ENCODE measurements around the gene SEMA5A.

SEMA5A gene

DNA sequence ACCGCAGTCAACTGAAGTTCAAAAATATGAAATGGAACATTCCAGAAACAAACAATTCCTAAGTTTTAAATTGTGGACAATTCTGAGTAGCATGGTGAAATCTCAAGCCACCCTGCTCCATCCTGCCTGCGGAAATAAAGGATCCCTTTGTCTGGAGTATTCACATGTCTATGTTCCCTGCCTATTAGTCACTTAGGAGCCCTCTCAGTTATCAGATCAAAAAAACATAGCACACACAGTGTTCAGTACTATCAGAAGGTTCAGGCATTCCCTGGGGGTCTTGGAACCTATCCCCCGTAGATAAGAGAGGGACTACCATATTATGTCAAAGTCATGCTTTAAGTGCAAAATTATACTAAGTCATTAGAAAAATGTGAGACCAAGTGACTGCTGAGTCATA is 300.8 kb downstream of the SEMA5A start:
- DNase-seq, result no peak

DNA sequence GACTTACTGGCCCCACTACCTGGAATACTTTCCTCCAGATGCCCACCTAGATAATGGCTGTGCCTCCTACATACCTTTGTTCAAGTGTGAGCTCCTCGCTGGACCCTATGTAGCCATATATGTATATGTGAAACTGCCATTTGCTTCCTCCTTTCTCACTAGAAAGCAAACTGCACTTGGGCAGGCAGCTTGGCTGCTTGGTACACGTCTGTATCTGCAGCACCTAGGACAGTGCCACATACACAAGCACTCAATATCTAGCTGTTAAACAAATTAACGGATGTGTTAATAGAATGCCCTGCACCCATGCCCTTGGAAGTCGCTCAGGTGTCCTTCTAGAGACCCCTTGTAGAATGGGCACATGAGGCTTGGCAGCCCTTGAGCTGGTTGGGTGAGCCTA is 301.5 kb downstream of the SEMA5A start:
- no peak for DNase-seq

DNA sequence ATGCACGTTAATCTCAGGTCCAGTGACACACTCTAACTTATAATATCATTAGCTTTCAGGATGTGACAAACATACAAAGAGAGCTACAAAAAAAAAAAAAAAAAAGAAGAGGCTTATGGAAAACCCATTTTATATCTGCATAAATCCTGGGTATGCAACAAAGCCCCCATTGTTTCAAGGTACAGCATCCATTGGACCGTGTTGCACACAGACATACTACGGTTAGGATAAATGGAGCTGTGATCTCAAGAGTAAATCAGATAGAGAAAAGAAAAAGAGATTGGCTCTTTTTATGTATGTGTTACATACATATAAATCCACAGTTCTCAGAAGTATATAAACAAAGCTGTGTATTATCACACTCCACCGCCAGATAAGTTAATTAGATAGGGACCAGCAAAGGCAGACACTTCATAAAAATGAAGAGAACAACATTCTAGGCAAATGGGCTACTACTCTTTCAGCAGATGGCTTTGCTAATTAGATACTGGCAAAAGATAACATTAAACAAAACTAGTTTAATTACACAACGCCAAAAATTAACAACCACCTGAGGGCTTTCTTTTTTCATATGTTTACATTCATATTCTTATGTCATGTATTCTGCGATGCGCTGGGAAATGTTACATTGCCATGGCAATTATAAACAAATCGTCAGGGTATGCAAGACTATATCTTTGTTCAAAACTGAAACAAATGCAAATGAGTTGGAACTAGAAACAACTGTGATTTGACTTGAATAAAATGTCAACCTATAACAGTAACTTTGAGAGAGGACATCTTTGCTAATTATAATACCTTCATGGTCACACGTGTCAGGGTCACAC is 304.2 kb downstream of the SEMA5A start:
- no peak for DNase-seq

DNA sequence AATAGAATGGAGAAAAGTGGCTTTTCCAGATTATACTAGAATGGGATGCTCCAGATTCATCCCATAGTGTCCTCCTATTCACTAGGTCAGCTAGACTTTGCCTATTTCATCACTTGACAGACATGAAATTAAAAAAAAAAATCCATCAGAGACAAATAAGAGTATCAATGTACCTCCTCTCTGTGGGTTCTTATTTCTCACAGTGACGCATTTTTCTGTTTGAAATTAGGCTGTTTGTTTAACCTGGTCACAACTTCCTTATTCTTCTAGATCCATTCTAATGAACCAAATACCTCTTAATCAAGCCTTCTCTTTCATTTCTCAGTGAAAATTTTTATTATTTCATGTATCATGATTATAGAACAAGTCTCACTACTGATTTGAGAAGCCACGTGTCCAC is 305.4 kb downstream of the SEMA5A start:
- no peak for DNase-seq

DNA sequence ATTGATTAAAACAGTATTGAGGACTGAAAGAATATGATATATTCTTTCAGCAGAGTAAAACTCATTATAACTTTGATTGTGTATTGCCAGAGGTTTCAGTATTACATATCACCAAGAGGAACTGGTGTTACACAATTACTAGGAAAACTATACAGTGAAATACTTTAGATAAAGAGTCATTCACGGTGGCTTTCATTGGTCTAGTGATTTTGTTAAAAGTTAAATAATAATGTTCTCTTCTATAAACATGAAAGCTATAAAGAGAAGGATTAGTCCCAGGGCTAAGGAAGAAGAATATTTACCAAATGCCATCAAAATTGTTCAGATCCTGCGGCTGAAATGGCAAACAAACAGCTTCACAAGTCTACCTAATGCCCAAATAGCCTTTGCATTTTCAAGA is 306.2 kb downstream of the SEMA5A start:
- no peak for DNase-seq

DNA sequence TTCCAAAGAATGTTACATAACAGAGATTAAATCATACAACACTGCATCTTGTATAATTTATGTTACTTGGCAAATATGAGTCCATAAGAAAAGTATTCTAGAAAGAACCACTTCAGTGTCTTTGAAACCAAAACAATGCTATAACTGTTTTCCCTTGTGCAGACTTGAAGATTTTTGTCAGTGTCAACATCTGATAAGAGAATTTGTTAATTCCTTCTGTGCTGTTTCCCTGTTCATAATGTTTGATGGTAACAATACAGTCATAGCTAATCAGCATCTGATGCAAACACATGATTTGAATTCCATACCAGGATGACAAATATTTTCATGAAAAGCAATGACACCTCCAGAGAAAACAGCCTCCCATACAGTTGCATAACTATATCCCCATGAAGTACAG is 306.8 kb downstream of the SEMA5A start:
- no peak for DNase-seq

DNA sequence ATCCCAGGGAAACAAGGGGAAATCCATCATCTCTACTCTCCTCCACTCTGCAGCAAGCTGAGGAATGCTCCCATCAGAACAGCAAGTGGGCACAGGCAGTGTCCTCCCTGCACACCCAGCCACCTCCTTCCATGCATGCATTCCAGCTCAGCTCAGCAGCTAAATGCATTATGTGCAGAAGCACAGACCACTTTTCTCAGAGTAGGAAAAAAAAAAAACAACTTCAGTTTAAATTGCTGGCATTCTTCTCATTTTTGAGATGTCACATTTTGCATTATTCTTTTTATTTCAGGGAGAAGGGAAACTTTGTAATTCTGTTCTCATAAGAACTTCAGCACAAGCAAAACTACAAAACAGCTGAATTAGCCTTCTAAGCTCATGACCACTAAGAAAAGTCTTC is 312.2 kb downstream of the SEMA5A start:
- no peak for DNase-seq

DNA sequence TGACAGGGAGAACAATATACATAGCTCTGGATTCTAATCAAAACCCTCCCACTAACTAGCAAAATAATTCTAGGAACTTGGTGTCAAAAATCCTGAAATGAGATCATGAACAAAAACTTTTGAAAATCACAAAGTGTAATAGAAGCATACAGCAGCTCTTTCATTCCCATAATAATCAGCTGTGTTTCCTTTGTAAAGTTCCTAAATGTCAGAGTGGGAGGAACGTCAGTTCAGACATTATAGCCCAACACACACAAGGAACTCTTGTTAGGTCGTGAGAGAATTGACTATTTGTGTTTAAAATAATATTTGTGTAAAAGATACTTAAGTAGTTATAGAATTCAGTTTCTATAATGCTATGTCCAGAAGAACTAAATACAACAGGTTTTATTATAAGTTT is 312.8 kb downstream of the SEMA5A start:
- no peak for DNase-seq

DNA sequence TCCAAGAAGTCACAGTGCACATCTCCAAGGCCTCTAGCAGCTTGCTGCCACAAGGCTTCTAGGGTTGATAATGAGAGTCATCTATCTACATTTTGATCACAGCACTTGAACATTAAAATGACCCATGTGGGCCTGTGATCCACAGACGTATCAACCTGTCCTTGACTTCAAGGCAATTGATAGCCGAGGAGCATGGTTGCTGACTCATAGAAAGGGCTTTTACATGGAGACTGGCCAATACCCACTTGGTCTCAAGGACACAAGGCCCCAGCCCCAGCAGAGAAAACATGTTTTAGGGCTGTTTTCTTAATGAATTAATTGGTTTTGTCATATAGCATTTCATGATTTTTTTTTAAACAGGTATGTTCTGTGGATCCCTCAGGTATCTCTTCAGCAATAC is 314.0 kb downstream of the SEMA5A start:
- DNase-seq, result no peak

DNA sequence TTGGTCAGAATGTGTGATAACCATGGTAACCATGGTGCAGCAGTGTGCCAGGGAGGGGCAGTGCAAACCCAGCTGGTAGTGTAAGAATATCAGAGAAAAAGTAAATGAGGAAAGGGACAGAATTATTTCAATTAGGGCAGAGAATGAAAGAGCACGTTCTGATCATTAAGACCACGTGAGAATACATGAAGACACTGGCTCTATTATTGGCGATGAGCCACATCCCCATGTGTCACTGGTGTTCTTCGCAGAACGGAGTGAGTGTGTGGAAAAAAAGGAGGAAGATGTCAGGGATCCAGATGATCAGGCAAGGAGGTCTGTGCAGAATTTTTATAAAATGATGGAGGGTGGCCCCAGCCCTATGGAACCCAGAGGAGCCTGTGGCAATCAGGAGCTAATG is 315.5 kb downstream of the SEMA5A start:
- no peak for DNase-seq

DNA sequence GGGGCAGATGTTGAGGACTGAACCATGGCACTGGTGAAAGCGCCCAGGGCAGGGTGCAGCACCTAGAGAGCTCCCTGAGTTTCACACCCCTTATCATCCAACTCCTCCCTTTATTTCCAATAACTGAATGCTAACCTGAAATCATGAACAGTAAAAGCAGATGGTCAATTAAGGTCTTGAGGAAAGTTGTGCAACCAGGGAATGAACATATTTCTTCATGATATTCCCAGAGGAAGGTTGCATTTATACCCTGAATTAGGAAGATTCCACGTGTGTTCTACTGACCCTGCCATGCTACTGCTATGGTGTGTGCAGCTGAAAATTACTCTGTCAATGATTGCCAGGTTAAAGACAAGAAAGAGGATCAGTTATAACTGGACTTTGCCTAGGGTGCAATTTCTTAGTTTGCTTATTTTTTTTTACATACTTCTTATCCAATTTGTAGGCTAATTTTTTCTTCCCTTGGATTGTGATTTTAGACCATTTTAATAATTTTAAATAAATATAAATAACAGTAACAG is 319.8 kb downstream of the SEMA5A start:
- DNase-seq, result no peak

DNA sequence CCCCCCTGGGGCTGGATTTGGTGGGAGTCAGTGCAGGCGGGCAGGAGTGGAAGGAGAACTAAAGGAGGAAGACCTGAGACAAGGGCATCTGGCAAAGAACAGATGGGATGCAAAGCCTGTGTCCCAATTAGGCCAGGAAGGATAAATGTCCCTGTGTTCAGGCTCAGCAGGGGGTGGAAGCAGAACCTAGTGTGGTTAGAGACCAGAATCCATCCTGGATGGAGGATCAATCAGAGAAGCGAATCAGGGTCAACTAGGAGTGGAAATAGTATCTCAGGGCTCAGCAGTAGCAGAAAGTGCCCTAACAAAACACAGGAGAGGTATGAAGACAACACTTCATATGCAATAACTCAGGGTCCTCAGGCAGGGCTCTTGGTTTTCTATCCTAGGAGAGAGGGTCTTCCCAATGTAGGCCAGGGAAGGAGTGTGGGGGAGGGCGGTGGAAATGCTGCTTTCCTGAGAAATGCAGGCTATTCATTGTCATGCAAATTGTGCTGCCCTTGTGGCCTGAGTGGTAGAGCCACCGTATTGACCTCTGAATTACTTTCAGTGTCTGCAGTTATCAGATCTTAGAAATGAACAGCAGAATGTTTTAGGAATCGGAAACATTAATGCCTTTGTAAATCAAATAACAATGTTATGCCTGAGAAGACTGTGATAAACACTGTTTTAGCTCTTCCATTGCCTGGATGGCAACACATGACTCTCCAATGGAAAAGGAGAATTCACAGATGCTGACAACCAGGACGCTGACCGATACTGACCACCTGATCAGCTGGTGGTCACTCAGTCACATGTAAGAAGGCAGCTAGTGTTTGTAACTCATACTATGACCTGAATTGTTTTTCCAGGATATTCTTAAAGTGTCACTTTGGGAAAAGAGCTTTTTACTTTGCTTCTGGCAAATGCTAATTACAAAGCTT is 323.6 kb downstream of the SEMA5A start:
- DNase-seq, result no peak

DNA sequence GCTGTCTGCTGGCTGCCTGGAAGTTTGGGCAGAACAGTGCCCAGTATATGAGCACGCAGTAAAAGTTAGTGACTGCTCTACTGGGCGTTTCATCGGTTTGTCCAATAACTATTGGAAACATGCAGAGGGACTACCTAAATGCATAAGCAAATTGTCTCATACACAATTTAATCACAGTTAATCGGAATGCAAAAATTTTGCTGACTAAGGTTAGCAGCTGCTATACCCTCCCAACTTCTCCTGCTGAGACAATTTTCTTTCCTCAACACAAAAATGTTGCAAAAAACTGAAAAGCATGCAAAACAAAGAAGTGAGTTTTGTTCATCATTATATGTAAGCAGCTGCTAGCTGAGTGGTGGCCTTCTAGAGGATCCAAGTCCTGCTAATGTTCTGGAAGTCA is 327.5 kb downstream of the SEMA5A start:
- DNase-seq, result no peak

DNA sequence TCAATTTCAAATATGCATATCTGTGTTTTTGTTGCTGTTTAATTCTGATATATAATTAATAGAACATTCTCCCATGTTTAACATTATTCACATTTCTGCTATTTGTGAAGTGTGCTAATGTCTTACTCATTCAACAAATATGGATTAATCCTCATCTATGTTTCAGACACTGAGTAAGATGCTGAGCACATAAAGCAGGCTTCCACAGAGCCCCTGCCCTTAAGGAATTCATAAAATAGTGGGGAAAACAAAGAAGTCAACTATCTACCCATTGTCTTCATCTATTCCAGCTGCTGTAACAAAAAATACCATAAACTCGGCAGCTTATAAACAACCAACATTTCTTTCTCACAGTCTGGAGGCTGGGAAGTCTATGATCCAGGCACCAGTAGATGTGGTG is 333.3 kb downstream of the SEMA5A start:
- no peak for DNase-seq

DNA sequence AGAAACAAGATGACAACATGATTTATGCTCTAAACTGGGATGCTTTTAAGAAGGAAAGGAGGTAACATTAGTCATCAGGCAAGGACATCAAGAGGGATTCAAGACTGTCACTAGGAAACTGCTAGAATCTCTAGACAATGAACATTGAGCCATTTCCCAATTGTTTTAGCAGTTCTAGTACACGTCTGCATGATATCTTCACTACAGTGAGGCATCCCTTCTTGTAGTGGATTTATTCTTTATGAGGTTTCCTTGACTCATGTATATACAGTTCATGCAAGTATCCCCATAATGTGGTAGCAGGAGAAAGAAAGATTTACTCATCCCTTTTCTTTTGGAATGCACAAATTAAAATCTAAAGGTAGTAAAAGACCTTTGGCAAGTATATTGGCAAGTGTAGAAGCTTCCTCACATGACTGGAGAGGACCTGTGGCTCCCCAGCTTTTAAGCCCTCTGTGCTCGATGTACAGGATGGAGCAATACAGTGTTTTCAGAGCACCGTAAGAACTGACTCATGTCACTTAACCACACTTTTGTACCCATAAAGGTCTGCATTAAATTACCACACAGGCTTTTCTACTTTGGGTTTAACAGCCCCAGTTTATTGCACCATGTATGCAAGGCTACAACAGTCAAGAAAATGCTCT is 335.9 kb downstream of the SEMA5A start:
- no peak for DNase-seq

DNA sequence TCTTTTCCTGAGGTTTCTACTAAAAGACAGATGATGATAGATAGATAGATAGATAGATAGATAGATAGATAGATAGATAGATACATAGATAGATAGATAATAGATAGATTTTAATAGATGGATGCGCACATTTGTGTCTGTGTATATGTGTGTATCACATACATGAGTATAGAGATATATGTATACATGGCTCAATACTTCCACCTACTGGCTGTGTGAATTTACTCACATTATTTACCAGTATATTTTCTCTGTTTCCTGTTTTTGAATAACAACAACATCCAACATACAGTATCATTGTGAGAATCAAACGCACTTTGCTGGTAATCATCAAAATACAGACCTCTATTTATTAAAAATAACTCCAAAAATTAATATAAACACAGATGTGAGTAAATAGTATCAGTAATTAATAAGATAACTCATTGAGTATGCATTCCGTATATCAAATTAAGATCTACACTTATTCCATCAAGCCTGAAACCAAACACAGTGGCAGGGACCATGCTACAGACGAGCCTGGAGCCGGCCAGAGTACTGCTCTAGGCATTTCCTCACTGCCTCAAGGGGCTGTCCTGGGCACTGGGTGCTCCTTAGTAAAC is 338.0 kb downstream of the SEMA5A start:
- no peak for DNase-seq

DNA sequence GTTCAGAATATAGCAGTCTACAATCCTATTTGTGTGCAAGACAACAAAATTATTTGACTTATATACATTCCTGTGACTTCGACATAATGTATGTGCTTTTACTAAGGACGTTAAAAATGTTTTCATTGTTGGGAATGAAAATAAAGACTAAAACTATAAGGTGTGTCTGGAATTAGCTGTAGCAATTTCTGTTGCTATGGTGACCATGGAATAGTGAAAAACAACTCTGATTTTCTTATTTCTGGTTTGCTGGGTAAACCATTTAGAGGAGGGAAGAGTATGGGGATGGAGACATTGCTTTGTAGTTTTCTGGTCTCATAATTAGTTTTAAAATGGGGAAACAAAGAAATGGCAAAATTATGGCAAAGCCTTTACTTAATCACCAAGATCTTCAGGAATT is 343.2 kb downstream of the SEMA5A start:
- no peak for DNase-seq

DNA sequence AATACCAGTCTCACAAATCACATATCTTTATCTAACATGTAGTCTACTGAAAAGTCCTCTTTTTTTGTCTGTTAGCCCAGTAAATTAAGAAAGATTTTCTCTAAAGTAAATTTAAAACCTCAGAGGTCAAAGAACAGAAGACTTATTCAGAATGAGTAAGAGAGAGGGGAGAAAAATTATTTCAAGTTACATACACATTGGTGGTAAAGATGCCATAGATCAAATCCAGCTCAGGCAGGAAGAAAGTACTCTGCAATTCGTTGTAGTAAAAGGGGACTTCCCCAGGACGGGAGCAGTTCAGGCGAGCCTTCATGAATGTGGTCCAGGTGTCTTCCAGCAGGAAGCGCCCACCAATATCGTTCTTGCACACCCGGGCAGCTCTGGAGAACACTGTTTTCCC is 344.1 kb downstream of the SEMA5A start:
- DNase-seq, result no peak

DNA sequence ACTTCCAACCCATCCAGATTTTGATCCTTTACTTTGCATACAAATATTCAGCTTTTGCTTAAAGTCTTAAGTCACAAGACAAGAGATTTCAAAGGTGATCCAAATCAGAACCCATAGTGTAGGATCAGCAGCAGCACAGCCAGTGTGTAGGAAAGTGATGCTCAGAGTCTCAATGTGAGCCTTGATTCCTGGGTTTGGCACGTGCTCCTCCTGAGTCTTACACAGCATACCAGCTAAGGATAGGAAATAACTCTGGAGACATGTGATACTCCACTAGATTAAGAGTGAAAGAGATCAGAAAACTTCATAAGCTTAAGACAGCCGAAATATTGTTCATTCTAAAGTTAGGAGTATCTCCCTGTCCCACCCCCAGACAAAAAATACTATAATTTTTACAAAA is 344.9 kb downstream of the SEMA5A start:
- DNase-seq, result no peak

DNA sequence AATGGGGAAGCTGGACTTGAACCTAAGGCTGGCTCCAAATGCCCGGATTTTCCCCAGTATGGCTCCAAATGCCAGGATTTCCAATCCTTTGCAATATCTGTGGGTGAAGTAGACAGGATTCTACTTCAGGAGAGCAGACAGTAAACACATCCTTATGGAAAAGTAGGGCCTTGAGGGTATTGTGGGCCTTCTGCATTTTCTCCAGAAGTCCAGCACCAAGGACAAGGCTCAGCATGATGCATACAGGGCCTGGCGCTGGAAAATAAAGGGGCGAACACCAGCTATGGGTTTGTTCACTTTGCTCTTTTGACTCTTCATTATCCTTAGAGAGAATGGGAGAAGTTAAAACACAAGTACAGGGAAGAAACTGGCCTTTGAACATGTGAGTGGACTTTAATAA is 347.5 kb downstream of the SEMA5A start:
- no peak for DNase-seq

DNA sequence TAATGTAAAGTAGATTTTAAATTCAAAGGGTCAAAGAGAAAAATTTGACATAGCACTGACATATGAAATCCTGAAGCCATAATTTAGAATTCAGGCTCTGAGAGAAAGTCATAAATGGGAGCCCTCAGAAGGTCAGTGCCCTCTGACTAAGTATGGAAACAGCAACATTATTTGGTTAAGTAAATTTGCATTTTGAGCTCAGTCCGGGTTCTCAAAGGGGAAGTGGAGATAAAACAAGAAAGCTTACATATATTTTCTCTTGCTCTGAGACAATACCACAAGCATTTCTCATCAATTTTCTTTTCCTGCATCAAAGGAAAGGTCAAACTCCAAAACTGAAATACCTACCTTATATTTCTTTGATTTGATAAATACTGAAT is 348.0 kb downstream of the SEMA5A start:
- no peak for DNase-seq

DNA sequence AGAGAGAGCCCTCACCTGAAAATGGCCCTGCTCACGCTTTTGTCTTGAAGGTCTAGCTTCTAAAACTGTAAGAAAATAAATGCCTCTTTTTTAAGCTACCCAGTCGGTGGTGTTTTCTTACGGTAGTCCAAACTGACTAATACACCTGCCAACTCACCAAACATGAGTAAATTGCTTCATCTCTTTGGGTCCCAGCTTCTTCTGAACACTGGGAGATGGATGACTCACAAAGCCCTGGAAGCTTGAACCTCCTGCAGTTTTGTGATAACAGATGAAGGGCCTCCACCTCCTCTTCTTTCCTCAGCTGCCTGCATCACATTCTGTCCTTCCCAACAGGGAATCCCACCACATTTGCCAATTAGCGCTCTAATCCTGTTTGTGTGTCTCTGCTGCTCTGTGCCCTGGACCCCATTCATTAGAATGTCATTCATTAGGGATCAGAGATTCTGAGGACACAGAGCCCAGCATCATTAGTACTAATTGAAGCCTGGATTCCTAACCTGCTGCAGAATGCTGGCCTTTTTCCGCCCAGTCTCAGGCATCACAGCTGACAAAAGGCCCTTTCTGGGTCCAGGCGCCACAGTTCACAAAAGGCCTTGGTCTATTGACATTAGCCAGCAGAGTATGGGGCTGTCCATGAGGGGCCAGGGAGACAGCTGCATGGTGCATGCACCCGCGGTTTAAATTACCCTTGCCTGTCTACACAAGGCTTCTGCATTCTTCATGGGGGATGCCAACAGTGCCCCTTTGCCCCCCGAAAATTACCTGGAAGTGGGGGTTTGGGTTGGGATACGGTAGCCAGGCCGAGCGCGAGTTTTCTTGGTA is 349.3 kb downstream of the SEMA5A start:
- no peak for DNase-seq
